MM.1S (cell line): ENCODE results near the gene UBE2R2.
"Not testable (repeated sequence)": the region's sequence is repeated elsewhere in the genome, so short reads cannot be mapped to it uniquely, and the experiment has no call there.

Experiments used
- EZH2phosphoT487 ChIP-seq: fragments of 300-600 bp; sonication (generic); IDR thresholded peaks from 2 replicates; pipeline ENCODE4 v1.6.1; 2018; ENCODE audit warnings: antibody characterized with exemption, low read length
- TF ChIP-seq, protein P1 (sequence below): fragments of 300-600 bp; sonication (generic); IDR thresholded peaks from 2 replicates; pipeline ENCODE4 v1.5.1; 2016; ENCODE audit warnings: antibody characterized with exemption, low read length, mixed read lengths

GRCh38 chr9:33827285-33827684 lies 10.3 kb downstream of the UBE2R2 start:
- TF ChIP-seq, protein P1, sequence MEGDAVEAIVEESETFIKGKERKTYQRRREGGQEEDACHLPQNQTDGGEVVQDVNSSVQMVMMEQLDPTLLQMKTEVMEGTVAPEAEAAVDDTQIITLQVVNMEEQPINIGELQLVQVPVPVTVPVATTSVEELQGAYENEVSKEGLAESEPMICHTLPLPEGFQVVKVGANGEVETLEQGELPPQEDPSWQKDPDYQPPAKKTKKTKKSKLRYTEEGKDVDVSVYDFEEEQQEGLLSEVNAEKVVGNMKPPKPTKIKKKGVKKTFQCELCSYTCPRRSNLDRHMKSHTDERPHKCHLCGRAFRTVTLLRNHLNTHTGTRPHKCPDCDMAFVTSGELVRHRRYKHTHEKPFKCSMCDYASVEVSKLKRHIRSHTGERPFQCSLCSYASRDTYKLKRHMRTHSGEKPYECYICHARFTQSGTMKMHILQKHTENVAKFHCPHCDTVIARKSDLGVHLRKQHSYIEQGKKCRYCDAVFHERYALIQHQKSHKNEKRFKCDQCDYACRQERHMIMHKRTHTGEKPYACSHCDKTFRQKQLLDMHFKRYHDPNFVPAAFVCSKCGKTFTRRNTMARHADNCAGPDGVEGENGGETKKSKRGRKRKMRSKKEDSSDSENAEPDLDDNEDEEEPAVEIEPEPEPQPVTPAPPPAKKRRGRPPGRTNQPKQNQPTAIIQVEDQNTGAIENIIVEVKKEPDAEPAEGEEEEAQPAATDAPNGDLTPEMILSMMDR = not testable (repeated sequence)
- TF ChIP-seq EZH2phosphoT487 = not testable (repeated sequence)
